GM19238 (cell line): ENCODE data around the gene RASGEF1C.
"Not testable (repeated sequence)": the region's sequence is repeated elsewhere in the genome, so short reads cannot be mapped to it uniquely, and the experiment has no call there.

Experiments used
- DNase-seq: peaks from one replicate; pipeline ENCODE4 v3.0.0; 2011; ENCODE audit warnings: low spot score; ENCODE audit not compliant: insufficient read length

RASGEF1C gene

DNA sequence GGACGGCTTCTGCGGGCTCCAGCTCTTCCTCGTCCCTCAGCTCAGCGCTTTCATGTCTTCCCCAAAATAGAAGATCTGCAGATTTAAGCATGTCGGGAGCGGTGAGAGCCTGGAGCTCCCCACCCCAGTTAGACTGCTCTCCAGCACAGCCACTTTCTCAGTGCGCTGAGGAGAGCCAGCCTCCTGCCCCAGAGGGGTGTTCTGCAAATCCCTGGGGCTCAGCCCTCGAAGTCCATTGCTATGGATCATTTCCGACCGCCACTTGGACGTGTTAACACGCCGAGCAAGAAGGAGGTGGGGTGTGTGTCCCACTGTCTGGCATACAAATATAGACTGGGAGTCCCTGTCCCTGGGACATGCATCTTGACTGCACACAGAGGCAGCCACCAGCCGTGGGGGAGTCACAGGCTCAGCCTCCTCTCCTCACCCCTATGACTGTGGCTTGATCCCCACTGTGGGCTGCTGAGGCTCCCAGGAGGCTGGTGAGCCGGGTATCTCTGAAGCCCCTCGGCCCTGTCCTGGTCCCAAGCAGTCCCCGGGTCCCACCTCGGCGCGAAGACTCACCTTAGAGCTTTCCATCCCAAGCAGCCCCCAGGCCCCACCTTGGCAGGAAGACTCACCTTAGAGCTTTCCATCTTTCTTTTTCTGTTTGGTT is 107.4 kb downstream of the RASGEF1C start:
- DNase-seq: no peak

DNA sequence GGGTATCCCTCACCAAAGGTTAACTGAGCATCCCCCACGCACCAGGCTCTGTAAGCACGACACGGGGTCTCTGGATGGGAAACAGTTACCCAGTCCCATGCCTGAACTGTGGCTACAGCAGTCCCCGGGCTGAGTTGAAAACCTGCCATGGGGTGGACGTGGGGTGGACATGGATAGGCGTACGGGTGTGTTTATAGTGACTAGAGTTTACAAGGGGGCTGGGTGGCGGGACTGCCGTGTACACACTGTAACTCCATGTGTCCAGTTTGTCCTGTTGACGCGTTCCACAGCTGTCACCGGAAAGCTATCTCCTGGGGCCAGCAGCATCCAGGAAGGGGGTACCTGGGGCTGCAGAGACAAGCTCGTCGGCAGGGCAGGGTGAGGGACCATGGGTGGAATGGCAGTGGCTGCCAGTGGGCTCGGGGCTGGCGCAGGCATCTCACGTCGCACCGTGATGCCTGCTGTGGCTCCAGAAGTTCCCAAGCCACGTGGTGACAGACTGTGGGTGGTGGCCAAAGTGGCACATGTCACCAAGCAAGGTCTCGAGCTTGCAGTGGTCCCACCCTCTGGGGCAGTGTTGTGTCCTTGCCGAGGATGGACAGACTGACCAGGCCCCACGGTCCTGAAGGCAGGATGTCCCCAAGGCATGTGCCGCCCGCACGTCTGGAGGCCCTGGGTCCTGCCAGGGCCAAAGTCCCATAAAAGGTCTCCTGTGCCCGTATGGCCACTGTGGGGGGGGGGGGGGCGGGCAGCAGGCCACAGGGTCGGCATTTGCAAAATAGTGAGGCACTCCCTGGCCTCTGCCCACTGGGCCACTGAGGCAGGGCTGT is 108.2 kb downstream of the RASGEF1C start:
- DNase-seq: no peak

DNA sequence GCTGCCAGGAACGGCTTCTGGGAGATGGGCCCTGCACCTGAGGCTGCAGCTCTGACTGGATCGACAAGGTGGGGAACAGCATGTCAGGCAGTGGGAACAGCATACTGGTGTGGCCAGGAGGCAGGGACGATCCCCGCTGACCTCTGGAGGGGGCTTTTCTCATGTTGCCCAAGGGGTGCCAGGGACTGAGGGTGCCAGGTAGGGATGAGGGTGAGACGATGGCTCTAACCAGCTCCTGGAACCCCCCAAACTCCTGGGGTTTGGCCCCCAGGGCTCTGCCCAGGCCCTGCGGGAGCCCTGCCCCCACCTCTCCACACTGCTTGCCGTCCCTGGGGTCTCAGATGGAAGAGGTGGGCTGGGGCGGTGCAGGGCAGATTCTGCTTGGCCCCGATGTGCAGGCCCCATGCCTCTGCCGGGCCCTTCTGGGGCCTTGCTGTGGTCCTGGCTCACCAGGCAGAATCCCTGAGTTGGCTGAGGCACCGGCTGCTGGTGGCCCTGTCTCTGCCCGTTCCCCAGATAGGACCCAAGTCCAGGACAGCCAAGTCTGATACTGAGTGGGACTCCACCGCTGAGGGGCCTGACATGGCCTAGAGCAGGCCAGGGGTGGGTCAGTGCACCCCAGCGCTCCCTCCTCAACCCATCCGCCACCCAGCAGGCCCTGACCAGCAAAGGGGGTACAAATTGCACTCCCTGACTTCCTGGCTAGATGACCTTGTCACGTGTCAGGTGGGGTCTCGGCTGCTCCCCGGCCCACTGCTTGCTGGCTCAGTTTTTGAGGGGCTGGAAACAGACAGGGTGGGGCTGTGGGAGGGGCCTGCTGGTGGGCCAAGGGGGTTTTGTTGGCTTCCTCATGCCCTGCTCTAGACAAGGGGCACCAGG is 109.0 kb downstream of the RASGEF1C start:
- no peak for DNase-seq

DNA sequence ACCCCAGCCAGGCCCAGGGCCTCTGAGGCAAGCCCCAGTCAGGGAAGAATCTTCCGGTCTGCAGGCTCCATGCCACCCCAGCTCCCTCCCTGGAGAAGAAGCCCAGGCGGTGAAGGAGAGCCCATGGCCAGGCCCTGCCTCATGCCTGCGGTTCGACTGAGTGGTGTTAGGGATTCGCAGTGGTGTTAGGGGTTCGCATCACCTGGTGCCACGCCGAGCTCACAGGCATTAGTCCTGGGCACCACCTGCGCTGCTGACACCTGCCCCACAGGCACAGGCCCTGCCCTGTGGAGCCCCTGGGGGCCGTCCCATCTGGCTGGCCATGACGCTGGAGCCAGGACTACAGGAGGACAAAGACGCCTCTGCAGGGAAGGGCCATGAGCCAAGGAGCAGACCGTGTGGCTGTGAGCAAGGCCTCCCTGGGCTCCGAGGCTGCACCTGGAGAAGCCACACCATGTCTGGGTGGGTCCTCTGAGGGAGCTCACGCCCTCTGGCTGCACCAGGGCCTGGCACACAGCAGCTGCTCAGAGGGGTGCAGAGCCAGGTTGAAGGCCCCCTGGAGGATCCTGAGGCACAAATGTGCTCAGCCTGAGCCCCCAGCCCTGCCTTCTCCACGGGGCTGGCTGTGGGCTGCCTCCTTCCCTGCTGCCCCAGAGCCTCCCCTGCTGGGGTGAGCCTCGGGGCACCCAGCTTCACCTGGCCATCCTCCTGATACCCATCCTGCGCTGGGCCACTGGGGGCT is 109.8 kb downstream of the RASGEF1C start:
- no peak for DNase-seq

DNA sequence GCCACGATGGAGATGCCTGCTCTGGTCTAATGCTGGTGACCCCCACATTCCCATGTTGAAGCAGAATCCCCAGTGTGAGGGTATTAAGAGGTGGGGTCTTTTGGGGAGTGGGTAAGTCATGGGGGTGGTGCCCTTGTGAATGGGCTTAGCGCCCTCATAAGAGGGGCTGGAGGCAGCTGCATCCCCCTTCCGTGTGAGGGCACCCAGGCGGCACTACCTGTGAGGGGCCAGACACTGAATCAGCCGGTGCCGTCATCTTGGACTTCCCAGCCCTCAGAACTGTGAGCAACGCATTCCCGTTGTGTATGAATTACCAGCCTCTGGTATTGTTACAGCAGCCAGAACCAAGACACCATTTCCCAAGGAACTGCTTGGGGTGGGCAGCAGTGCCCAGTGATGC is 110.5 kb downstream of the RASGEF1C start:
- no peak for DNase-seq

DNA sequence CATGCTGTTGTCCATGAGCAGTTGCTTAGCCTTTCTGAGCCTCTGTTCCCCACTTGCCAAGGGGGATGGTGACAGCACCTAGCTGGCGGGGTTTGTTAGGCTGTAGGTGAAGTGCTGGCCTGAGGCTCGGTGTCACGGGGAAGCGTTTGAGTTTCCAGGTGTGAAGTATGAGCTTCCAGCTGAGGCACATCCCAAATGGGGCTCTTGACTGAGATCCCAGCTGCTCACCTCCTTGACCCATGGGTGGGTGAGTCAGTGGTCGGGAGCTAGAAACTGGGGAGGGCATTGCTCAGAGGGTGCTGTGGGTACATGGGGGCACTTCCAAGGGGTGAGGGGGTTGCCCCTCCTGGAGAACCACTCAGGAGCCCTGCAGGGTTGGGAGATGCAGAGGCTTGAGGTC is 111.1 kb downstream of the RASGEF1C start:
- no peak for DNase-seq

GRCh38 chr5:180097163-180097894 is 111.7 kb downstream of the RASGEF1C start:
- DNase-seq: no peak

- DNase-seq: no peak
Measured at GRCh38 chr5:180096616-180097015, 112.4 kb downstream of the RASGEF1C start.

DNA sequence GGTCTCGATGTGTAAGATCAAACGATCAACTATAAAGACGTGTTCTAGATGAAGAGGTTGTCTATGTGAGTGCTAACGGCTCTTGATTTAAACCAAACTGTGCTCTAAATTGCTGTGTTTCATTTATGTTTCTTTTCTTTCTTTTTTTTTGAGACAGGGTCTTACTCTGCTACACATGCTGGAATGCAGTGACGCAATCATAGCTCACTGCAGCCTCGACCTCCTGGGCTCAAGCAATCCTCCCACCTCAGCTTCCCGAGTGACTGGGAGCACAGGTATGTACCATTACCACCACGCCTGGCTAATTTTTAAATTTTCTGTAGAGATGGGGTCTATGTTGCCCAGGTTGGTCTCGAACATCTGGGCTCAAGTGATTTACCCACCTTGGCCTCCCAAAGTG is 113.5 kb downstream of the RASGEF1C start:
- no peak for DNase-seq

DNA sequence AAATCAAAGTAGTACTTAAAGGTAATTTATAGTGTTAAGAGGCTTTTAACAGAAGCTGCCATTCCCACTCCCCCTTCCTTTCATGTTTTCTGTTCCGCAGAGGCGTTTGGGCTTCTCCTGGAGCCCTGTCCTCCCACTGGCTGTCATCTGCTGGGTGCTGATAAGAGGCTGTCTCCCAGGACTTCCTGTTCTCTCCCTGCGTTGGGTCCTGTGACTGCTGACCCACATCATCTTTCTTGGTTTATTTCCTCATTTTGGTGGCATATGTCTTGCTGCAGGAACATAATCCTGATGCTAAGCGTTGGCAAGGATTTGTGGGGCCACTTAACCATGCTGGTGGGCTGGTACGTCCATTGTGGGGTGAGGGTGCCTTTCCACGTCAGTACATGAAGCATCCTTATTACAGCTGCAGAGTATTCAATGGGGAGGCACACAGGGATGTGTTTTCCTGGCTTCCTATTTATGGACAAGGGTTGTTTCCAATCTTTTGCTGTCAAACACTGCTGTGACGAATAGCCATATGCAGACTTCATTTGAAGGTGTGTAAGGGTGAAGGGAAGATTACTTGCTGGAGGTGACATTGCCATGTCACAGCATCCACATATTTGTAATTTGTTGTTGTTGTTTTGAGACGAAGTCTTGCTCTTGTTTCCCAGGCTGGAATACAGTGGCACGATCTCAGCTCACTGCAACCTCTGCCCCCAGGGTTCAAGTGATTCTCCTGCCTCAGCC is 115.2 kb downstream of the RASGEF1C start:
- no peak for DNase-seq

- DNase-seq: no peak
Measured at GRCh38 chr5:180093241-180093640, 115.8 kb downstream of the RASGEF1C start.

- DNase-seq: no peak
Measured at GRCh38 chr5:180090769-180091546, 118.1 kb downstream of the RASGEF1C start.

GRCh38 chr5:180090098-180090768 is 118.8 kb downstream of the RASGEF1C start:
- DNase-seq: no peak

DNA sequence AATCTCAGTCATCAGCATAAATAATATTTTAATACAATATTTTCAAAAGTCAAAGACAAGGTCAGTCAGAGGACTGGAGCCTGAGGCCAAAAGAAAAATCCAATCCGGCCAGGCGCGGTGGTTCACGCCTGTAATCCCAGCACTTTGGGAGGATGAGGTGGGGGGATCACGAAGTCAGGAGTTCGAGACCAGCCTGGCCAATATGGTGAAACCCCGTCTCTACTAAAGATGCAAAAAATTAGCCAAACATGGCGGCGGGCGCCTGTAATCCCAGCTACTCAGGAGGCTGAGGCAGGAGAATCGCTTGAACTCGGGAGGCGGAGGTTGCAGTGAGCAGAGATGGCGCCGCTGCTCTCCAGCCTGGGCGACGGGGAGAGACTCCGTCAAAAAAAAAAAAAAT is 119.4 kb downstream of the RASGEF1C start:
- not testable (repeated sequence) for DNase-seq

GRCh38 chr5:180088561-180088960 is 120.5 kb downstream of the RASGEF1C start:
- no peak for DNase-seq

DNA sequence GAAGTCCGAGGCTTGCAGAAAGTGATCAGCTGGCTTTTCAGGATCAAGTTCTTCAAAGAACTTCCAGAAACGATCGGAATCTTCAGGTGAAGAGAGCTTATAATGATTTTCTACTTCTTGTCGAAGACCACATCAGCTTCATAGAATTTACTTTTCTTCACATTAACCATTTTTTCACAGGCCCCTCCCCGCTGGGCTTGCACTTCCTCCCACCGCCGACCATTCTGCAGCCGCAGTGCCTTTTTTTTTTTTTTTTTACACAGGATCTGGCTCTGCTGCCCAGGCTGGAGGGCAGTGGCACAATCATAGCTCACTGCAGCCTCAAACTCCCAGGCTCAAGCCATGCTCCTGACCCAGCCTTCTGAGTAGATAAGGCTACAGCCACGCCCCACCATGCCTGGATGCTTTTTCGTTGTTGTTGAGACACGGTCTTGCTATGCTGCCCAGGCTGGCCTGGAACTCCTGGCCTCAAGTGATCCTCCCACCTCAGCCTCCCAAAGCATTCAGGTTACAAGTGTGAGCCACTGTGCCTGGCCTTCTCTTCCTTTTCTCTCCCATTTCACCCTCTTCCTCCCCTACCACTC is 122.1 kb downstream of the RASGEF1C start:
- DNase-seq: no peak

- no peak for DNase-seq
Measured at GRCh38 chr5:180085837-180086236, 123.2 kb downstream of the RASGEF1C start.
